ENCODE measurements around the gene MAPK4.

DNA sequence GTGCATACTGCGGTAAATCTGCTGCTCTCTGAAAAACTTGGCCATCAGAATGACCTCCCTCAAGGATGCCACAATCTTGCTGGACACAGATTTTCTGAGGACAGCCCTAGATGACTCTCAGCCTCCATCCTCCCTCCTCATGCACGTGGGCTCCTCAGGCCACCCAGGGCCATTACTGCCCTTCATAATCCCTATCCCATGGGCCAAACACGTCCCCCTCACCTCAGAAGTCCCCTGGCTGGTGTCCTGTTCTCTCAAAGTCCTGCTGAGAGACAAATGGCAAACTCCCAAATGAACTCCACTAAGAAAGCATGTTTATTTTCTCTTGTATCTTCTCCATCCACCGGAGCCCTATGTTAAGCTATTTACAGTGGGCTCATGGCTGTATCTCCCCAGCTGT is 134.3 kb downstream of the MAPK4 start:
- TF ChIP-seq, protein P1, sequence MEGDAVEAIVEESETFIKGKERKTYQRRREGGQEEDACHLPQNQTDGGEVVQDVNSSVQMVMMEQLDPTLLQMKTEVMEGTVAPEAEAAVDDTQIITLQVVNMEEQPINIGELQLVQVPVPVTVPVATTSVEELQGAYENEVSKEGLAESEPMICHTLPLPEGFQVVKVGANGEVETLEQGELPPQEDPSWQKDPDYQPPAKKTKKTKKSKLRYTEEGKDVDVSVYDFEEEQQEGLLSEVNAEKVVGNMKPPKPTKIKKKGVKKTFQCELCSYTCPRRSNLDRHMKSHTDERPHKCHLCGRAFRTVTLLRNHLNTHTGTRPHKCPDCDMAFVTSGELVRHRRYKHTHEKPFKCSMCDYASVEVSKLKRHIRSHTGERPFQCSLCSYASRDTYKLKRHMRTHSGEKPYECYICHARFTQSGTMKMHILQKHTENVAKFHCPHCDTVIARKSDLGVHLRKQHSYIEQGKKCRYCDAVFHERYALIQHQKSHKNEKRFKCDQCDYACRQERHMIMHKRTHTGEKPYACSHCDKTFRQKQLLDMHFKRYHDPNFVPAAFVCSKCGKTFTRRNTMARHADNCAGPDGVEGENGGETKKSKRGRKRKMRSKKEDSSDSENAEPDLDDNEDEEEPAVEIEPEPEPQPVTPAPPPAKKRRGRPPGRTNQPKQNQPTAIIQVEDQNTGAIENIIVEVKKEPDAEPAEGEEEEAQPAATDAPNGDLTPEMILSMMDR (IDR thresholded peaks at IDR 0.05; ENCODE audit: low read depth, low read length), result no peak
- TF ChIP-seq EZH2phosphoT487 (IDR thresholded peaks at IDR 0.05; ENCODE audit: low read depth), result no peak

All from OCI-LY3 (cell line).